ENCODE results near the gene CD9.

DNA sequence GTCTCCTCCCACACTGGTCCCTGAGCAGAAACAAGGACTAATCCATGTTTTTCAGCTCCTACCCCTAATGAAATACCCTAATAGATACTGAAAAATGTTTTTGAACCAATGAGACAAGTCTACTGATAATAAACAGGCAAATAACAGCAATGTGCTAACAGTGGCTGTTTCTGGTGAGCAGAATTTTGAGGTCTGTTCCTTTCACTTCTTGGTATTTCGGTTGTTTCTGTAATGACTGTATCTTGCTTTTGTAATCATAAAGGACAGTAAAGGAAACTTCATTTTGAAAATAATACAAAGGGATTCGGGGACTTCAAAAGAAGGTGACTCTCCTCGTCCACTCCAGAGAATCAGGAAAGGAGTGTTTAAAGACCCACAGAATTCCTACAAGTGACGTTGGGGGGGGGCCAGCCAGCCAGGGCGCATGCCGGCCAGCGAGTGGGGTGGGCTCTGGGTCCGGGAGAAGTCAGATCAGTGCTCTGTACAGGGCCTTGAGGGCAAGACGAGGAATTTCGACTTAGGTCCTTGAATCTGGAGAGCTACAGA, 1.1 kb upstream of the CD9 start:
- TF ChIP-seq POLR2AphosphoS5 (IDR thresholded peaks at IDR 0.05; ENCODE audit: low read depth, low read length) (no peak), TAF1 (IDR thresholded peaks at IDR 0.05; ENCODE audit: borderline replicate concordance, low read depth, low read length) (no peak)

Data from GM12892 (cell line).